Activated T-cell treated with anti-CD3 and anti-CD28 coated beads for 4 hours (primary cell): ENCODE results near the gene PTPRT.
"Not testable (repeated sequence)": the region's sequence is repeated elsewhere in the genome, so short reads cannot be mapped to it uniquely, and the experiment has no call there.

Source experiments
- DNase-seq: peaks from one replicate; pipeline ENCODE4 v3.0.0-alpha.2; 2020

PTPRT gene

DNA sequence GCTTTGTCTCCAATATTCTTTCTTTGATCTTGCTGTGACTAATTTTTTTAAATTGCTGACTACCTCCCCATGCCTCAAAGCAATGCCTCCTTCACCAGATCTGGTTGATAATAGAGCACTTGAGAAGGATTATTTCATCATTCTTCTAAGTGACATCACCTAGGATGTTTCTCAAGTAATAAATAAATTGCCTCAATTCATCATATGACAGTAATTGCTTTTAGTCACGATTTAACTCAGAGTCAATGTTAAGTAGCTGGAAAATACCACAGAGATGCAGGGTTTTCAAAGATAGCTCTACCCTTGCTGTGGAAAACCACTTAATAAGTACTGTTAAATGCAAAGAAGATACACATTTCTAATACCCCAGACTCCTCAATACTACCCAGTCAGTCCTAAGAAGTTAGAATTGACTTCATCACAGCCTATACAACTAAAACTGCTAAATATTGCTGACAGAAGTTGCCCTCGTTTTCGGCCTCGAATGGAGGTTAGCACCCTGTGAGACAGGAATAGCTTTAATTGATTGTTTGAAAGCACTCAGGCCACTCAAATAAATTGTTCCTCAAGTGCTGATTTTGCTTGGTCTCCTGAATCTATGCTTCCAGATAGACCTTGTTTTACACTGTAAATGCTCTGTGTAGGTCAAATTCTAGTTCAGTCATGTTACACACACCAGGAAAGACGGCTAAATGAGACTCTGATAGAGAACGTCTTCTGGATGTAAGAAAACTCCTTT, 931.0 kb downstream of the PTPRT start:
- no peak for DNase-seq

DNA sequence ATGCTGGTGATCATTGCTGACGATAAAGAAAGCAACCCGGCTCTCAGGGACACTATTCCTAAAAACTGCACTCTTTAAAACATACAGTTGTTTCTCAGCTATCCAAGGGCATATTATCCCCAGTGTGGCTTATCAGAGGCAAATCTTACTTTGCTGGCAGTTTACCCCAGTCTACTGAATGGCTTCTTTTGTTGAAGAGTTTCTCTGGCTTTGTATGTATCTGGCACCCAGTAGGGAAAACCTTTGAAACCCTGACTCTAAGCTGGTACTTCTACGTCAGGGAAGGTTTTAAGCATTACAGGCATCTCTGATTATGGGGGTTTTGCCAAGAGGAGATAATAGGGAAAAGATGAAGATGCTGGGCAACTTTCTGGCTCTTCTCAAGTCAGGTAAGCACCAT, 933.9 kb downstream of the PTPRT start:
- no peak for DNase-seq

DNA sequence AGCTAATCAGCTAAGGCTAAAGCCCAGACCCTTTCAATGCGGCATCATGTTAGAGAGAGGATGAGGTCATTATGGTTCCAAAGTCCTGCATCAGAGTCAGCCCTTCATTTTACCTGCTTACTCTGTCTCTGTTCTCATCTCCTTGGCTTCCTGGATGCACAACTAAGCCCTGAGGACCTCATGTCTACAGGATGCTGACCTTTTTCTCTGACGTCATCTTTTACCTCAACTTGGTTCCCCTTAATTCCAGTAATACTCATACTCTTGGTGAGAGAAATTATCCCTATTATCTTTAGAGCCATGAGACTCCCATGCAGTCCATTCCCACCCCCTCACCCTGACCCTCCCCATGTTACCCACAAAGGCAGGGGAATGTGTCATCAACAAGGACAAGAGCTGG, 935.0 kb downstream of the PTPRT start:
- no peak for DNase-seq

DNA sequence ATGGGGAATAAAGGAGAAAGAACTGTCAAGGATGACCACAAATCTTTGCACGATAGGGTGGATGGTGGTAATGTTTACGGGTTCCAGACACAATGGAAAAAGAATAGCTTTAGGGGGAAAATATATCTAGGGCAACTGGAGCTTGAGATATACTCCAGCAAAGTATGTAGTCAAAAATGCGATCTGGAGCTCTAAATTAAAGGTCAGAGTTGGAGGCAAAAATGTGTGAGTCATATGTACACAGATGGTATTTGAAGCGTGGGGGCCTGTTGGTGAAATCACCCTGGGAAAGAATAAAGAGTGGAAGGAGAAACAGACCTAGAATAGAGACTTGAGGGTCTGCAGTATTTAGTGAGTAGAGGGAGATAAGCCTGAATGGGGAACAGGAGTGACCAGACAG, 937.6 kb downstream of the PTPRT start:
- DNase-seq = no peak

DNA sequence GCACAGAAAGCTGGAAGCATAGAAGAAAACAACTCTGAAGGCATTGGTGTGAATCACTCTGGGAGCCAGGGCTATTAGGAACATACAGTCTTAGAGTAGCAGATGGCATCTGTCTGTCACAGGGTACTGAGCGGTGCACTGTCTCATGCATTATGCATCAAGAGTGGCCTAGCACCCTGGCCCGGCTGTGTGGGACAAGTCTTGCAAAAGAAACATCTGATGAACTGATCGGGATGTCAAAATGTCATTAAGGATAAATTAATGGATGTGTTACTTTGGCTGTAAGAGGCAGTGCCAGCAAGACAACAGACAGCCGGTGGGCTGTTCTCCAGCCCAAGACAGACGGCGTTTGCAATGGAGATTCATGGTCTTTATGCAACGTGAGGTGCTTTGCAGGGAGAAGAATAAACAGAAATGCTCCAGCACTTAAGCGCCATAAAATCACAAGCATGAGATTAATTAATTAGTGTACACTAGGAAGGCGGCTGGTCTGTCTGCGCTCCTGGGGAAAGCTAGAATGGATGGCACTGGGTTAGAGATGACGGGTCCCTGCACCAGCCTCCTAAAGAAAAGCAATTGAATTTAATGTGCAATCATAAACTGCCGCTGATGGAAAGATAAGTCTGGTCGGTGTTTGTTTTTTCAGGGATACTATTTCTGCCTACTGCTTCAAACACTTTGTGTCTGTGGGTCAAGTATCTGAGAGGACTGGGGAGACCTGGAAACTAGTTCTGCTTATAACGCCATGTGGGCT, 970.9 kb downstream of the PTPRT start:
- no peak for DNase-seq

DNA sequence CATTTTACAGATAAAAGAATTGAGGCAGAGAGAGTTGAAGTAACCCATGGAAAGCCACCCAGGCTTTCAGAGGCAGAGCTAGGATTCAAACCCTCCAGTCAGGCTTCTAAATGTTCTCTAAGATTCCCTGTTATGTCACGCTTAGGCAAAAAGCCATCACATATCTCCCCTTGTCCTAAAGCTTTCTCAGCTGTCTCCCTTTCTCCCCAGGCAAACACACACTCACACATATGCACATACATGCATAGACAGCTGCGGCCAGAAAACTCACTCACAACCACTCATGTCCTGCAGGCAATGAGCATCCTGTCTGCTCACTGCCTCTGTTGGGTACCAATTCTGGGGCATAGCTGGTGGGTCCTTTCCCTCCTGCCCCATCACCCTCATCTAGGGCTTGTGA, 975.6 kb downstream of the PTPRT start:
- DNase-seq = no peak

DNA sequence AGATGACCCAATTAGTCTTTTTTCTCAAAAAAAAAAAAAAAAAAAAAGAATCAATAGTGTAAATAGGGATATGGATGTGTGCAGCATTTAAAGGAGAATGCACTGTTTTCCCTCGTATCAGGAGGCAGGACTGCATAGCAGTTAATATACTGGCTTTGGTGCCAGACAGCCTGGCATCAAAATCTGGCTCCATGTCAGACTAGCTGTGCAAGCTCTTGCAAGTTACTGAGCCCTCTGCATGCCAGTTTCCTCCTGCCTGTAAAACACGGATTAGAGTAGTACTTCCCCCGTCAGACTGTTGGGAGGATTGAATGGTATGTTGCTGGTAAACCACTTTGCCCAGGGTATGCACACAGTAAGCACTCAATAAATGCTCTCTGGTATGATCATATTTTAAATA, 977.3 kb downstream of the PTPRT start:
- no peak for DNase-seq

DNA sequence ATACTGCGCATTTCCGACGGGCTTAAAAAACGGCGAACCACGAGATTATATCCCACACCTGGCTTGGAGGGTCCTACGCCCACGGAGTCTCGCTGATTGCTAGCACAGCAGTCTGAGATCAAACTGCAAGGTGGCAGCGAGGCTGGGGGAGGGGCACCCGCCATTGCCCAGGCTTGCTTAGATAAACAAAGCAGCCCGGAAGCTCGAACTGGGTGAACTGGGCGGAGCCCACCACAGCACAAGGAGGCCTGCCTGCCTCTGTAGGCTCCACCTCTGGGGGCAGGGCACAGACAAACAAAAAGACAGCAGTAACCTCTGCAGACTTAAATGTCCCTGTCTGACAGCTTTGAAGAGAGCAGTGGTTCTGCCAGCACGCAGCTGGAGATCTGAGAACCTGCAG, 983.1 kb downstream of the PTPRT start:
- not testable (repeated sequence) for DNase-seq

DNA sequence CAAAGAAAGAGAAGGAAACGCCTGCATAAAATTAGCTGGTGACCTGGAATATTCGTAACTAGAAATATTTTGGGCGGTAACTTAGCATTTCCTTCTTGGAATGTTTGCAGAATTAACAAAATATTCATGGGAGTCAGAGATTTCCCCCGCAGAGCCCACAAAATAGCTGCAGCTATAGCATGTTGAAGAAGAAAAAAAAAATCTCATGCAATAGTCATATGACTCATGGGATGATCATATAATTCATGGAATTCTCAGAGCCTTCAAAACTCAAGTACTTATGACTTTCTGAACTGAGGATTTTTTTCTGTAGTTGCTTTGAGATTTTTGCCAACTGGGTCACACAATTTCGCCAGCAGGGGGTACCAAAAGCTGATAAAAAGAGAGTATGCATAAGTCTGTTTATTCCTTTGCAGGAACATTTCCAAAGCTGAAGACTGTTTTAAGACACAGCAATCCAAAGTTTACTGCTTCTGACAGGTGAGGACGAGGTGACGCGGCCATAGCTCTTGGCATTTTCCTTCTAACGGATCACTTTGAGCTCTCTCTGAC, 985.5 kb downstream of the PTPRT start:
- no peak for DNase-seq

DNA sequence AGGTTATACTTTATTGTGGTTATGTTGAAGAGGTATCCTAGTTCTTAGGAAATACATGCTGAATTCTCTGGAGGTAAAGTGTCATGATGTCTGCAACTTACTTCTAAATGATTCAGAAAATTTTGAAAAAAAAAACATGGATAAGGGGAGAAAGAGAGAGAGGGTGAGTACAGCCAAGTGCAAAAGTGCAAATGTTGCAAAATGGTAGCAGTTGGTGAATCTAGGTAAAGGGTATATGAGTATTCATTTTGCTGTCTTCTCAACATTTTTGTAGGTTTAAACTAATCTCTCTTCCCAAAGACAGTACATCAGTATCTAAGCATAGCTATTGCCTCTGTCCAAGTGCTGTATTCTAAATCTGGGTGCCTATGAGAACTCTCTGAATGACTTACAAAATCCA, 992.1 kb downstream of the PTPRT start:
- DNase-seq = no peak

DNA sequence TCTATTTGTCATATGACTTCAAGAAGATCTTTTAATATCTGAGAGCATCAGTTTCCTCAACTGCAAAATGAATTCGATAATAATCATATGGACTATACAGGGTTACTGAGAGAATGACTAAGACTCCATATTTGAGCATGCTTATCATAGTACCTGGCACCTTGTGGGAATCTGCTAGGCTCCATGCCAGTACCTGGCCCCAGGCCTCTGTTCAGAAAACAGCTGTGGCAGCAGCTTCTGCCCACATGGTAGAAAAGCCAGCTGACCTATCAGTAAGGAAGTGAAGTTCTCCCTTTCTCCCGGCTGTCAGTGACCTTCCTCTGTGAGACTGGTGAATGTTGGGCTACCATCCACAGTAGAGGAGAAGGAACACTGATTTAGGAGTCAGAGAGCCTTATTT, 996.6 kb downstream of the PTPRT start:
- DNase-seq = no peak

DNA sequence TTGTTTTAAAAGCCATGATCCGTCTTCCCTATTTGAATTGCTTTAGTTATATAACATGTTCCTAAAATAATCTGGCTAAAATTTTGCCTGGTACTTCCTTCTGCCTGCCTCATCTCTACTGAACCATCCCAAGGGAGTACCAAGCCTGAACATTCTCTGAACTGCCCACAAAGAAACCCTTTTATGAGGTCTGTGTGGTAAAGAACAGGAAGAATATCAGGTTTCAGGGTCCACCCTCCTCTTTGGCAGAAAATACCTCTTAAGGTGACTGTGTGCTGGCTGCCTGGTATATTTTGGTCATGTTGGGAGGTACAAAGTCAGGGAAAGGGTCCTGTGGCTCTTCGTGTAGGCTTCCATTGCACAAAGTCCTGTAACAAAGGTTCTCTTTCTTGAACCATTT, 997.4 kb downstream of the PTPRT start:
- no peak for DNase-seq

DNA sequence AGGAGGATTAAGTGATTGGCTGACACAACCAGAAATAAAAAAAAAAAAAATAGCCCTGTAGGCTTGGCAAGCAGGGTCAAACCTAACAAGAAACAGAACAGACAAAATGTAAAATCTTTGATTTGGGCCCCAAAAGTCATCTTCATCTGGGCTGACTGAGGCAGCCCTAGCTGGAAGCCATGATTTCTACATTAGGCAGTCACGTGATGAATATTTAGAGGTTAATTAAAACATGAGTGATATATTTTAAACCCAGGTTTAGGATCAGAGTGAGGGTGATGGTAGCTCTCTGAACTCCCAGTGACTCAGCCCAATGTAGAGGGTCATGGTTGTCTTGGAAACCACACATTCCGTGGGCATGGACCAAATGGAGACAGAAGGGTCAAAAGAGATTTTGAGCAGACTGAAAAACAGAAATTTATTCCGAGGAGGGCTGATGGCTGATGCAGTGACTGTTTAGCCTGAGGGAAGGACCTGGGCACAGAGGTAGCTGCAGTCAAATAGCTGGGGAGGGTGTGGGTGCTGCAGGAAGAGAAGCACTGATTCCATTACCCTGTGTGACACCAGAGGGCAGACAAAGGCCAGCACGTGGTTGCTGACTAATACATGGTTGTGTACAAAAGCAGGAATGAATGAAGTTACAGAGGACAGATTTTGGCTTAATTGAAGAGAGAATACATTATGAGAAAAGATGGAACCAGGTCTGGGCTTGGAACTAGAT, 998.4 kb downstream of the PTPRT start:
- no peak for DNase-seq

DNA sequence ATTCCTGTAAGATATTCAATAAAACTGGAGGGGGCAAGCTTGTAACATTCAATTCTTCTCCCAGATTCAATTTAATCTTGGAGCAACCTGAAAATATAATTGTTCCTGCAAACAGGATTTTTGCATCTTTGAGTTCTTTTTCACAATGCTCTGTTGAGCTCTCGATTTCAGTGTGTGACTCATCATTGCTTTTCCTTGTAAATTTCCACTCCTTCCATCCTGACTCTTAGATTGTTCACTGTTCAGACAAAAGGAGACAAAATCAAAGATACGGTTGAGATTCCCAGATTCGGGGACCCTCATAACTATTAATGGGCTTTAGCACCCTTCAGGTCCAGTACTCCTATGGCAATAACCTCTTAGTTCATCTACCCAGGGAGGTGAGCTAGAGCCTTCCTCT, 999.6 kb downstream of the PTPRT start:
- no peak for DNase-seq

DNA sequence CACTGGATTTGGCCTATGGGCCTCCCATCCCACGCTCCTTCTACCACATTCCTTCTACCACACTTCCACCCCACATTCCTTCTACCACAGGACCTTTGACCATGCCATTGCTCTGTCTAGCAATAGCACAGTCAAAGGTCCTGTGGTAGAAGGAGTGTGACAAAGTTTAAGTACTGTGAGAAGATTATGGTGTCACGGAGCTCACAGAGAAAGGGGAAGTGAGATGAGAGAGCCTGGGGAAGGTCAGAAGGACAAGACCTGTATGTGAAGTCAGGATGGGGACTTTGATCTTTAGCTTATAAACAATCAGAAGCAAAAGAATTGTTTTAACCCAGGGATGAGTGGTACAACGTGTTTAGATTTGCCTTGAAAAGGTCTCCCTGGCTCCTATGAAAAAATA, 1003.4 kb downstream of the PTPRT start:
- no peak for DNase-seq

DNA sequence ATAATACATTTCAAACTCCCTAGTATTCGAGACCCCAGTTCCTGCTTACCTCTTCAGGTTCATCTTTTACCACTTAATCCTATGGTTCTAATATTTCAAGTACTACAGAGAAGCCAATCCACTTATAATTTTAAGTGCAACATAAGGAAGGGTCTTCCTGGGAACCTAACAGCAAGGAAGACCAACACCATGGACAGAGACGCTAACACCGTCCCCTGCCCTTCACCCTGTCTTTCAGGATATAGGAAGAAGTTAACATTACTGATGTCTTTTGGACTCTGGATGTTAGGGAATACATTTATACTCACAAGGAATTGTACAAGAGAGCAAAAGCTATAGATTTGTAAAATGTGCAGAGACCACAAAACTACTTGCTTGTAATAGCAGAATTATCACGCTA, 1006.6 kb downstream of the PTPRT start:
- no peak for DNase-seq

DNA sequence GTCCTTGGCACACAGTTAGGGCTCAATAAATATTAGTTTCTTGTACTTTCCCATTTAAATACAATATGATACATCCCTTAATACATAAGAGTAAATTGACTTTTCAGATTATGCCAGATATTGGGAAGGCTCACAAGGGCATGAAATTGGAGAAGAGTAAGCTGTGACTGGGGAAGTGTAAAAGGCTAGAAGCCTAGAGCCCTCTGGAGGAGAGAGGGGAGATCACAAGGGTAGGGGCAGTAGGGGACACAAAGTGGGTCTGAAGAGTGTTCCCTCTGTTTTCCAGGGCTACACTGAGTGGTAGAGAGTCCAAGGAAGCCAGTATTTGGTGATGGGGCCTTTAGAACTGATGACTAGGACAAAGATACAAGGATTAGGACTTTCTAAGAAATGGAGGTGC, 1008.6 kb downstream of the PTPRT start:
- DNase-seq = no peak

DNA sequence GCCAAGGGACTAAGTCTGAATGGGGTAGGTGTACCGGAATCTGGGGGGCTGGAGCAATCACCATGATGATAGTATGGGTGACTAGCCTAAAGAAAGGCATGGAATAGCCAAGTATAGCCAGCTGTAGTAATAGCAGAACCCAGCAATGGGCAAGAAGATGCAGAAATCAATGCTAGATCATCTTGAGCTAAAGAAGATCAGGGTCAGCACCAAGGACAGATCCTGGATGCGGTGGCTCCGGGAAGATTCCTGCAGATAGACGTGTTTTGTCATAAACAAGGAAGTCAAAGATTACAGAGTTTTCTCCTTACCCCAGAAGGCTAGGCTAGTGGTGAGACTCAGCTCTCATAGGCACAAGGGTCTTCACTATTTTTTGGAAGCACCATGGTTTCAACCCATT, 1009.9 kb downstream of the PTPRT start:
- no peak for DNase-seq

DNA sequence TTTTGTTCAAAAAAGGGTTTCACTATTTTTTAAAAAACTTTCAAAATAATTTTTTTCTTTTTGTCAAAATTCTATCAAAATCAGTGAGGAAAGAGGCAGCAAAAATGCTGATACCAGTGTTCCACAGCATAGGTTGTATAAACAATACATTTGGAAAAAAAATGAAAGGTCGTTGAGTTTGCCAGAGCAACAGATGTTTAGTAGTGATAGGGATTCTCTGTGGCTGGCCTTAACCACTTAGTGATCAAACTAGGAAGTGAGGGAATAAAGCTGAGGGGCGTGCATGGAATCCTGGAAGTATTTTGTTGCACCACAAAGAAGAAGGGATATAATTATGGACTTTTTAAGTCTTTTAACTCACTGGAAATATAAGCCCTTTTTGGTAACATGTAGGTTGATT, 1016.3 kb downstream of the PTPRT start:
- DNase-seq = no peak

DNA sequence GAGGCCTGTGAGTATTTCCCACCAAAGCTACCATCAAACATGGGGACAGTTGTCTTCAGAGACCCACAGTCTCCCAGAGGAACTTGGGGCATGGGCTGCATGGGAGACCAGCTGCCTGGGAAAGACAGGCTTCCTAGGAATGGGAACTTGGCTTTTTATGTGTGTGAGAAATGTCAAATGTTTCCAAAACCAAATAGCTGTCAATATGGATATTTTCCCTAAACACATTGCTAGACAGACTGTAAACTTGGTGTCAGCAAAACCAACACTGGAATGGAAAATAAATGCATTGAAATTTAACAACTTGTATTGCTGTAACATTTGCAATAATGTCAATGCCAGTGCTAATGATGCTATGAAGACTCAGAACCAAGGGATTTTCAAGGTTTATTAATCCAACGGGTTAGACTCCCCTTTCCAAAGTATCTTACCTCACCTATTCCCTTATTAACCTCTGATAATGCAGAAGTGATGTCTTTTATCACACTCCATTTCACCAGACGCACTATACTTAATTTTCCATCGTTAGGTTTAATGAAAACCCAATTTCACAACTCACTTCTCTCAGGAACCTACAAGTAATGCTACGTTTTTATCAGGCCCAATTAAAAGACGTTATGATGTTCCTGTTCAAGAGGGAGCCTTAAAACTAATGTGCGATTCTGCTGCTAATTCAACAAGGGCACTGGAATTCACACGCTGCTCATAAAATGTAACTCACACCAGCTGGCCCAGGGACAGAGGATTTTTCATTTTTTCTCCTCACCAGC, 1025.4 kb downstream of the PTPRT start:
- no peak for DNase-seq

DNA sequence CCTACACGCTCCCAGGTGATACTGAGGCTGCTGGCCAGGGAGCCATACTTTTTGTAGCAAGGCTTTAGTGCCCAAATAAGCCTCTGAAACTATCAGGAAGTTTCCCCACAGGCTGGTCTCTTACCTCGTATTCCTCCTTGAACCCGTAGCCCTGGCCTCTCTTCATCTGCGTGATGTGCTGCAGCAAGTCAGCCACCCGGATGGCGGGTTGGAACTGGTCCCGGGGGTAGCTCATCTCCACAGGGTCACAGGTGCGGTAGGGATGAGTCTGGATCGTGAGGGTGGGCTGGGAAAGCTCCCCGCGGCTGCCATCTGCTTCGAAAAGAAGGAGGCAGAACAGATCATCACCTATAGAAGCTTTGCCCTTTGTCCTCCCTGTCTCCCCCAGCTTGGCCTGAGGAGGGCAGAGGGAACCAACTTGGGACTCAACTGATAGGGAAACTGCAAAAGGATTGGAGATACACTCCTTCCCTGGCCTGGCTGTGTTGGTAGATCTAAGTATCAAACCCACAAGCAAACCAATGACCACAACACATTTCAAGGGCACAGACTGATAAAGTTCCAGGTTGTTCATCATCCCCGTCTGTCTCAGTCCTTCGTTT, 1028.4 kb downstream of the PTPRT start:
- DNase-seq = no peak

DNA sequence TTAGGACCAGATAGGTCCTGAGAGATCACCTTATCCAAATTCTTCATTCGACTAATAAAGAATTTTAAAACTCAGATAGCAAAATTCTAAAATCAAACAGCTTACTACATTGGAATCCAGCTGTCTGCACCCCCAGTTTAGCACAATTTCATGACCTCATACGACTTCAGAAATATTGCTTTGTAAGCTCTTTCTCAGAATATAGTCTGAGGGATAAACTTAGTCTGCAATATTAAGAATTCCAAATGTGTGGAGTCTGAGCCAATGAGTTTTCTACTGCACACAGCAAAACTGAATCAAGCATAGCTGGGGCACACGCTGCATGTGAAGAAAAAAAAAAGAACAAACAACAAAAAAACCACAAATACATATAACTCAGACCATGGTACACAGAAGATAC, 1029.9 kb downstream of the PTPRT start:
- DNase-seq = no peak

DNA sequence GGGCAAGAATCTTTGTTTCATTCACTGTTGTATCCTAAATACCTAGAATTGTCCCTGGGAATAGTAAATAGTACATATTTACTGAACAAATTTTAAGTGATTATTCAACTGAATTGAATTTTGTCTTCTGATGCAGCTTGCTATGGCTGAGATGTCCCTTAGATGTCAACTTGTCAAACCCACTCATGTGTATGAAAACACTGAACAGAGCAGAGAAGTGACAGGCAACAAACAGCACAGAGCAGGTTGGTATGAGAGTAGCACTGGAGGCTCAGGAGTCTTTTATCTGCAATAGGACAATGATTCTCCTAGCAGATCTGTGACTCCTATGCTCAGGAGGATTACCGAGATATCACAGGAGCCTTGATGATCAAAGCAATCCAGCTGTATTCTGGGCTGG, 1031.4 kb downstream of the PTPRT start:
- DNase-seq = no peak
